A549 (cell line): ENCODE data around the gene TIGD2. TPM values are rescaled to one million over a fixed set of nuclear protein-coding genes. Genes with fewer than 3 reads are reported as not detected.

Source experiments
- ATAC-seq, 2 experiments: fragments of 200-7000 bp in 1 of 2; fragments of >200 bp in 1 of 2; cut with Nextera tagmentation in 1 of 2; cut with Tn5 transposase in 1 of 2; 3 replicates each; pipeline versions ENCODE4 v1.8.0 to v1.9.1; 2018 to 2020; ENCODE audit warnings: mild to moderate bottlenecking in 1 of 2, moderate library complexity in 1 of 2
- CTCF ChIA-PET: fragments of 300-600 bp; sonication (Branson Sonifier 250); formaldehyde crosslinking; extraction: SDS; loops from one replicate; lab custom pipeline; 2021; ENCODE audit warnings: antibody characterized with exemption, inconsistent platforms; lab: Yijun Ruan, JAX
- POLR2A ChIA-PET: fragments of 350-600 bp; formaldehyde crosslinking; extraction: SDS; loops from one replicate; lab custom pipeline; 2021; ENCODE audit warnings: antibody characterized with exemption, inconsistent platforms; lab: Yijun Ruan, JAX
- DNase-seq, 2 experiments: peaks; one replicate each; pipeline versions ENCODE4 v3.0.0 to v3.0.0-alpha.2; 2011 to 2016; ENCODE audit warnings: low read depth in 1 of 2, low spot score in 1 of 2
- FAIRE-seq: peaks from 2 replicates; lab custom pipeline; 2011; peaks lifted over from hg19 to GRCh38; lab: Jason Lieb, UNC
- H3K27ac ChIP-seq, 2 experiments: fragments of >200 bp; sonication (Bioruptor Twin); formaldehyde crosslinking; 3 replicates each; pipeline ENCODE4 v1.5.1; 2016 to 2017
- H3K4me1 ChIP-seq: fragments of >200 bp; sonication (Bioruptor Twin); formaldehyde crosslinking; 3 replicates; pipeline ENCODE4 v1.6.1; 2016
- H3K4me2 ChIP-seq: fragments of >200 bp; sonication (Bioruptor Twin); formaldehyde crosslinking; 3 replicates; pipeline ENCODE4 v1.6.1; 2016
- H3K4me3 ChIP-seq: fragments of >200 bp; sonication (Bioruptor Twin); formaldehyde crosslinking; 3 replicates; pipeline ENCODE4 v1.5.1; 2016
- H3K9me3 ChIP-seq: fragments of >200 bp; sonication (Bioruptor Twin); formaldehyde crosslinking; 3 replicates; pipeline ENCODE4 v1.6.1; 2016
- CBX2 ChIP-seq: fragments of 200-600 bp; sonication (generic); IDR thresholded peaks from 2 replicates; pipeline ENCODE4 v1.6.1; 2016; ENCODE audit warnings: low read depth, mild to moderate bottlenecking, borderline replicate concordance
- CBX8 ChIP-seq: fragments of 200-600 bp; sonication (generic); IDR thresholded peaks from 2 replicates; pipeline ENCODE4 v1.6.1; 2016
- CEBPB ChIP-seq, 2 experiments: fragments of >200 bp in 1 of 2; sonication (Bioruptor Twin) in 1 of 2; formaldehyde crosslinking in 1 of 2; IDR thresholded peaks; 2 replicates each; pipeline ENCODE4 v1.6.1; 2012 to 2016
- ESRRA ChIP-seq: fragments of 150-350 bp; IDR thresholded peaks from 2 replicates; pipeline ENCODE4 v1.6.1; 2014; ENCODE audit warnings: mild to moderate bottlenecking, low read length, borderline replicate concordance
- FOSB ChIP-seq: fragments of 250-450 bp; sonication (Bioruptor Pico); IDR thresholded peaks from 2 replicates; pipeline ENCODE4 v1.5.0; 2020; ENCODE audit warnings: mild to moderate bottlenecking, moderate library complexity
- FOSL2 ChIP-seq, 2 experiments: fragments of 450-650 bp in 1 of 2; fragments of >200 bp in 1 of 2; sonication (Bioruptor Twin) in 1 of 2; formaldehyde crosslinking; IDR thresholded peaks; 2 replicates each; pipeline versions ENCODE4 v1.5.0 to v1.6.1; 2016 to 2020; ENCODE audit warnings: mild to moderate bottlenecking in 1 of 2, moderate library complexity in 1 of 2
- HEYL ChIP-seq: fragments of 250-450 bp; sonication (Bioruptor Pico); IDR thresholded peaks from 2 replicates; pipeline ENCODE4 v1.8.0; 2021; ENCODE audit warnings: mild to moderate bottlenecking, moderate library complexity
- HOXB13 ChIP-seq: fragments of 250-450 bp; sonication (Bioruptor Pico); IDR thresholded peaks from 2 replicates; pipeline ENCODE4 v1.5.0; 2020; ENCODE audit warnings: low read depth, mild to moderate bottlenecking, moderate library complexity
- JUNB ChIP-seq: fragments of >200 bp; sonication (Bioruptor Twin); formaldehyde crosslinking; IDR thresholded peaks from 2 replicates; pipeline ENCODE4 v1.6.1; 2016
- KDM1A ChIP-seq: fragments of 200-600 bp; sonication (generic); IDR thresholded peaks from 2 replicates; pipeline ENCODE4 v1.6.1; 2016; ENCODE audit warnings: low read depth, mild to moderate bottlenecking
- KDM5A ChIP-seq: fragments of 200-600 bp; sonication (generic); IDR thresholded peaks from 2 replicates; pipeline ENCODE4 v1.6.1; 2016; ENCODE audit warnings: antibody characterized with exemption, mild to moderate bottlenecking
- MAZ ChIP-seq: fragments of 150-350 bp; IDR thresholded peaks from 2 replicates; pipeline ENCODE4 v1.6.1; 2014; ENCODE audit warnings: antibody characterized with exemption, low read depth, low read length, borderline replicate concordance
- RAD21 ChIP-seq, 2 experiments: fragments of >200 bp in 1 of 2; sonication (Bioruptor Twin) in 1 of 2; formaldehyde crosslinking in 1 of 2; IDR thresholded peaks in 1 of 2; conservative IDR thresholded peaks in 1 of 2; 2 replicates in 1 of 2; 3 replicates in 1 of 2; pipeline ENCODE4 v1.6.1; 2012 to 2018; ENCODE audit warnings: inconsistent platforms in 1 of 2
- SMC3 ChIP-seq: fragments of >200 bp; sonication (Bioruptor Twin); formaldehyde crosslinking; IDR thresholded peaks from 3 replicates; pipeline ENCODE4 v1.6.1; 2018; ENCODE audit warnings: inconsistent platforms
- SREBF2 ChIP-seq: fragments of 450-650 bp; IDR thresholded peaks from 2 replicates; pipeline ENCODE4 v1.6.1; 2014; ENCODE audit warnings: mild to moderate bottlenecking, moderate library complexity
- TP53 ChIP-seq: fragments of 250-450 bp; sonication (Bioruptor Pico); IDR thresholded peaks from 2 replicates; pipeline ENCODE4 v1.5.0; 2021; ENCODE audit warnings: mild to moderate bottlenecking, moderate library complexity
- USF2 ChIP-seq: fragments of 450-650 bp; IDR thresholded peaks from 2 replicates; pipeline ENCODE4 v1.6.1; 2014; ENCODE audit warnings: antibody characterized with exemption
- ZSCAN20 ChIP-seq: fragments of 250-450 bp; sonication (Bioruptor Pico); IDR thresholded peaks from 2 replicates; pipeline ENCODE4 v1.8.0; 2022; ENCODE audit warnings: mild to moderate bottlenecking, moderate library complexity
- WGBS: methylation state at CpG from one replicate; pipeline ENCODE4 v1.1.6; 2017; ENCODE audit errors: missing lambda C conversion rate; 5-methylcytosine and 5-hydroxymethylcytosine counted together
- polyA plus RNA-seq, 4 experiments: library from polyadenylated mRNA; depleted of rRNA in 3 of 4; stranded (reverse); fragments of >200 nt; fragmentation: RNase III in 1 of 4; extraction: RNeasy Plus Mini Kit Qiagen cat#74134 plus additional on column Dnase treatment in 1 of 4; gene quantifications; 2 replicates in 3 of 4; 3 replicates in 1 of 4; pipeline ENCODE4 v1.2.3, GENCODE V29; 2011 to 2017
- TF ChIP-seq, protein P1 (sequence below): IDR thresholded peaks from 2 replicates; pipeline ENCODE4 v1.6.1; 2012
- TF ChIP-seq, protein P2 (sequence below): fragments of 250-450 bp; sonication (Bioruptor Pico); IDR thresholded peaks from 2 replicates; pipeline ENCODE4 v1.5.0; 2021; ENCODE audit warnings: mild to moderate bottlenecking, moderate library complexity, borderline replicate concordance
- TF ChIP-seq, protein P3 (sequence below): fragments of 250-450 bp; sonication (Bioruptor Pico); IDR thresholded peaks from 2 replicates; pipeline ENCODE4 v1.5.0; 2020; ENCODE audit warnings: low read depth, mild to moderate bottlenecking, moderate library complexity
- TF ChIP-seq, protein P4 (sequence below): fragments of 150-350 bp; IDR thresholded peaks from 2 replicates; pipeline ENCODE4 v1.6.1; 2014; ENCODE audit warnings: low read depth, mild to moderate bottlenecking, low read length
- TF ChIP-seq, protein P5 (sequence below): IDR thresholded peaks from 2 replicates; pipeline ENCODE4 v1.6.1; 2012
- TF ChIP-seq, protein P6 (sequence below): fragments of >200 bp; sonication (Bioruptor Twin); formaldehyde crosslinking; IDR thresholded peaks from 3 replicates; pipeline ENCODE4 v1.6.1; 2016

Gene TIGD2
- polyA plus RNA-seq, 2 of the 4 experiments (the other 2 are of a cell fraction) = 6.6 to 10.7 TPM

- DNase-seq (no peak), ATAC-seq (no peak), FAIRE-seq (no peak)
- no peaks in the 10 kb centered on the region for H3K9me3 ChIP-seq
- ChIA-PET POLR2A (no interaction called here), CTCF (no interaction called here)
- no peak overlapping the region for H3K4me3 ChIP-seq
- 44% methylated on average over 2 of the region's 2 CpGs for WGBS
- no peaks in the 10 kb centered on the region for H3K4me1 ChIP-seq
- H3K27ac ChIP-seq = no peak overlapping the region
- no peak overlapping the region for H3K4me2 ChIP-seq
- no peak for TF ChIP-seq KDM1A
- no peak for TF ChIP-seq HEYL (CRISPR knock-in tag)
- TF ChIP-seq, protein P1, sequence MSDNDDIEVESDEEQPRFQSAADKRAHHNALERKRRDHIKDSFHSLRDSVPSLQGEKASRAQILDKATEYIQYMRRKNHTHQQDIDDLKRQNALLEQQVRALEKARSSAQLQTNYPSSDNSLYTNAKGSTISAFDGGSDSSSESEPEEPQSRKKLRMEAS = no peak
- TF ChIP-seq, protein P2, sequence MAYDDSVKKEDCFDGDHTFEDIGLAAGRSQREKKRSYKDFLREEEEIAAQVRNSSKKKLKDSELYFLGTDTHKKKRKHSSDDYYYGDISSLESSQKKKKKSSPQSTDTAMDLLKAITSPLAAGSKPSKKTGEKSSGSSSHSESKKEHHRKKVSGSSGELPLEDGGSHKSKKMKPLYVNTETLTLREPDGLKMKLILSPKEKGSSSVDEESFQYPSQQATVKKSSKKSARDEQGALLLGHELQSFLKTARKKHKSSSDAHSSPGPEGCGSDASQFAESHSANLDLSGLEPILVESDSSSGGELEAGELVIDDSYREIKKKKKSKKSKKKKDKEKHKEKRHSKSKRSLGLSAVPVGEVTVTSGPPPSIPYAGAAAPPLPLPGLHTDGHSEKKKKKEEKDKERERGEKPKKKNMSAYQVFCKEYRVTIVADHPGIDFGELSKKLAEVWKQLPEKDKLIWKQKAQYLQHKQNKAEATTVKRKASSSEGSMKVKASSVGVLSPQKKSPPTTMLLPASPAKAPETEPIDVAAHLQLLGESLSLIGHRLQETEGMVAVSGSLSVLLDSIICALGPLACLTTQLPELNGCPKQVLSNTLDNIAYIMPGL (CRISPR knock-in tag) = no peak
- TF ChIP-seq JUNB = no peak
- no peak for TF ChIP-seq FOSB (CRISPR knock-in tag)
- no peak for TF ChIP-seq SMC3
- TF ChIP-seq USF2 = no peak
- TF ChIP-seq HOXB13 (CRISPR knock-in tag) = no peak
These were observed 12.3 kb upstream of the TIGD2 start for GRCh38 chr4:89099034-89099433.

- no peak for TF ChIP-seq ESRRA
- TF ChIP-seq, protein P3, sequence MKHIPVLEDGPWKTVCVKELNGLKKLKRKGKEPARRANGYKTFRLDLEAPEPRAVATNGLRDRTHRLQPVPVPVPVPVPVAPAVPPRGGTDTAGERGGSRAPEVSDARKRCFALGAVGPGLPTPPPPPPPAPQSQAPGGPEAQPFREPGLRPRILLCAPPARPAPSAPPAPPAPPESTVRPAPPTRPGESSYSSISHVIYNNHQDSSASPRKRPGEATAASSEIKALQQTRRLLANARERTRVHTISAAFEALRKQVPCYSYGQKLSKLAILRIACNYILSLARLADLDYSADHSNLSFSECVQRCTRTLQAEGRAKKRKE (CRISPR knock-in tag) = no peak
- TF ChIP-seq SREBF2 = no peak
- TF ChIP-seq FOSB (CRISPR knock-in tag) = no peak
- TF ChIP-seq CBX2 = no peak
- no peak for TF ChIP-seq CBX8
- TF ChIP-seq, protein P4, sequence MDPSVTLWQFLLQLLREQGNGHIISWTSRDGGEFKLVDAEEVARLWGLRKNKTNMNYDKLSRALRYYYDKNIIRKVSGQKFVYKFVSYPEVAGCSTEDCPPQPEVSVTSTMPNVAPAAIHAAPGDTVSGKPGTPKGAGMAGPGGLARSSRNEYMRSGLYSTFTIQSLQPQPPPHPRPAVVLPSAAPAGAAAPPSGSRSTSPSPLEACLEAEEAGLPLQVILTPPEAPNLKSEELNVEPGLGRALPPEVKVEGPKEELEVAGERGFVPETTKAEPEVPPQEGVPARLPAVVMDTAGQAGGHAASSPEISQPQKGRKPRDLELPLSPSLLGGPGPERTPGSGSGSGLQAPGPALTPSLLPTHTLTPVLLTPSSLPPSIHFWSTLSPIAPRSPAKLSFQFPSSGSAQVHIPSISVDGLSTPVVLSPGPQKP = no peak
- no peak for TF ChIP-seq TP53 (CRISPR knock-in tag)
- TF ChIP-seq, protein P5, sequence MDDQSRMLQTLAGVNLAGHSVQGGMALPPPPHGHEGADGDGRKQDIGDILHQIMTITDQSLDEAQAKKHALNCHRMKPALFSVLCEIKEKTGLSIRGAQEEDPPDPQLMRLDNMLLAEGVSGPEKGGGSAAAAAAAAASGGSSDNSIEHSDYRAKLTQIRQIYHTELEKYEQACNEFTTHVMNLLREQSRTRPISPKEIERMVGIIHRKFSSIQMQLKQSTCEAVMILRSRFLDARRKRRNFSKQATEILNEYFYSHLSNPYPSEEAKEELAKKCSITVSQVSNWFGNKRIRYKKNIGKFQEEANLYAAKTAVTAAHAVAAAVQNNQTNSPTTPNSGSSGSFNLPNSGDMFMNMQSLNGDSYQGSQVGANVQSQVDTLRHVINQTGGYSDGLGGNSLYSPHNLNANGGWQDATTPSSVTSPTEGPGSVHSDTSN = no peak
- TF ChIP-seq FOSL2 (IDR thresholded peaks at IDR 0.05) = no peak
- no peak for TF ChIP-seq FOSL2 (CRISPR knock-in tag; IDR thresholded peaks at IDR 0.05)
- TF ChIP-seq CEBPB (IDR thresholded peaks at IDR 0.05) = no peak
- TF ChIP-seq, protein P2 (CRISPR knock-in tag) = no peak
- TF ChIP-seq SMC3 = no peak
- TF ChIP-seq JUNB = no peak
- no peak for TF ChIP-seq MAZ
- no peak for TF ChIP-seq ZSCAN20 (CRISPR knock-in tag)
- TF ChIP-seq KDM5A = no peak
- no peak for TF ChIP-seq RAD21 (conservative IDR thresholded peaks at IDR 0.05 in 1 of 2, IDR thresholded peaks at IDR 0.05 in 1 of 2)
- TF ChIP-seq, protein P6, sequence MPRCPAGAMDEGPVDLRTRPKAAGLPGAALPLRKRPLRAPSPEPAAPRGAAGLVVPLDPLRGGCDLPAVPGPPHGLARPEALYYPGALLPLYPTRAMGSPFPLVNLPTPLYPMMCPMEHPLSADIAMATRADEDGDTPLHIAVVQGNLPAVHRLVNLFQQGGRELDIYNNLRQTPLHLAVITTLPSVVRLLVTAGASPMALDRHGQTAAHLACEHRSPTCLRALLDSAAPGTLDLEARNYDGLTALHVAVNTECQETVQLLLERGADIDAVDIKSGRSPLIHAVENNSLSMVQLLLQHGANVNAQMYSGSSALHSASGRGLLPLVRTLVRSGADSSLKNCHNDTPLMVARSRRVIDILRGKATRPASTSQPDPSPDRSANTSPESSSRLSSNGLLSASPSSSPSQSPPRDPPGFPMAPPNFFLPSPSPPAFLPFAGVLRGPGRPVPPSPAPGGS = no peak
- WGBS = 92% methylated on average over 1 of the region's 1 CpG
- Histone ChIP-seq H3K9me3 (no peaks in the 10 kb centered on the region), H3K4me3 (no peak overlapping the region), H3K4me1 (no peaks in the 10 kb centered on the region), H3K27ac (no peak overlapping the region), H3K4me2 (no peak overlapping the region)
- CTCF ChIA-PET = no interaction called here
- ATAC-seq = no peak
- FAIRE-seq = no peak
- DNase-seq = no peak
- POLR2A ChIA-PET = no interaction called here
These were observed 11.9 kb upstream of the TIGD2 start for GRCh38 chr4:89099471-89099870.
